T1000 (cell line): ENCODE measurements around the gene FRG2.
"Not testable (repeated sequence)": the region's sequence is repeated elsewhere in the genome, so short reads cannot be mapped to it uniquely, and the experiment has no call there.

Experiments used
- DNase-seq: peaks from one replicate; lab custom pipeline; 2025; ENCODE audit warnings: mixed read lengths; lab: John Stamatoyannopoulos, UW

FRG2 gene

GRCh38 chr4:190027156-190027555 is at the start of gene FRG2:
Gene FRG2, minus strand, starts transcription at chr4:190027256. Its CDS starts 52 bp downstream, at chr4:190027204.
- DNase-seq: not testable (repeated sequence)

- not testable (repeated sequence) for DNase-seq
Measured at GRCh38 chr4:190068351-190068750, 41.3 kb upstream of the FRG2 start.

GRCh38 chr4:190064805-190065204 is 37.7 kb upstream of the FRG2 start:
- not testable (repeated sequence) for DNase-seq

- not testable (repeated sequence) for DNase-seq
Measured at GRCh38 chr4:190064342-190064741, 37.3 kb upstream of the FRG2 start, which contains the start of gene DBET. Gene DBET, plus strand, starts transcription at chr4:190064502.

- not testable (repeated sequence) for DNase-seq
Measured at GRCh38 chr4:190058997-190059396, 31.9 kb upstream of the FRG2 start.

- not testable (repeated sequence) for DNase-seq
Measured at GRCh38 chr4:190049378-190050239, 22.6 kb upstream of the FRG2 start.

- not testable (repeated sequence) for DNase-seq
Measured at GRCh38 chr4:190047627-190048026, 20.6 kb upstream of the FRG2 start.

- not testable (repeated sequence) for DNase-seq
Measured at GRCh38 chr4:190040873-190041272, 13.8 kb upstream of the FRG2 start.

- DNase-seq: not testable (repeated sequence)
Measured at GRCh38 chr4:190037704-190038388, 10.8 kb upstream of the FRG2 start.

- DNase-seq: not testable (repeated sequence)
Measured at GRCh38 chr4:190031264-190031663, 4.2 kb upstream of the FRG2 start.

GRCh38 chr4:190022614-190023281 is 4.3 kb downstream of the FRG2 start:
- not testable (repeated sequence) for DNase-seq

GRCh38 chr4:190021973-190022372 is 5.1 kb downstream of the FRG2 start:
- not testable (repeated sequence) for DNase-seq

GRCh38 chr4:190020790-190021717 is 6.0 kb downstream of the FRG2 start:
- DNase-seq: no peak

- DNase-seq: not testable (repeated sequence)
Measured at GRCh38 chr4:190019859-190020463, 7.1 kb downstream of the FRG2 start.

- no peak for DNase-seq
Measured at GRCh38 chr4:190019023-190019858, 7.8 kb downstream of the FRG2 start.

GRCh38 chr4:190018201-190018920 is 8.7 kb downstream of the FRG2 start:
- no peak for DNase-seq

- no peak for DNase-seq
Measured at GRCh38 chr4:190017357-190018200, 9.5 kb downstream of the FRG2 start.
